IPS DF 6.9 (cell line): ENCODE results near the gene CKS2.

ENCODE experiments used
- DNase-seq: peaks from one replicate; pipeline ENCODE4 v3.0.0-alpha.2; 2013; ENCODE audit warnings: low read depth, low spot score
- H3K27ac ChIP-seq: one replicate; pipeline ENCODE4 v1.5.1; 2013; ENCODE audit warnings: low read length, control low read depth
- H3K27me3 ChIP-seq: 2 replicates; pipeline ENCODE4 v1.6.1; 2013; ENCODE audit warnings: mild to moderate bottlenecking, low read length; ENCODE audit not compliant: control insufficient read depth, insufficient read depth
- H3K36me3 ChIP-seq: 2 replicates; pipeline ENCODE4 v1.6.1; 2013; ENCODE audit warnings: low read length; ENCODE audit not compliant: control insufficient read depth, insufficient read depth
- H3K4me1 ChIP-seq: 2 replicates; pipeline ENCODE4 v1.6.1; 2013; ENCODE audit warnings: low read length; ENCODE audit not compliant: control insufficient read depth, insufficient read depth
- H3K4me3 ChIP-seq: 2 replicates; pipeline ENCODE4 v1.5.1; 2013; ENCODE audit warnings: mild to moderate bottlenecking, low read length
- H3K9me3 ChIP-seq: 2 replicates; pipeline ENCODE4 v1.6.1; 2013; ENCODE audit warnings: low read length, inconsistent platforms; ENCODE audit not compliant: control insufficient read depth, insufficient read depth
- WGBS: extraction: QIAGEN DNeasy Blood & Tissue Kit; methylation state at CpG from one replicate; pipeline ENCODE4 v1.1.7; 2013; ENCODE audit warnings: mixed read lengths, missing lambda C conversion rate; ENCODE audit not compliant: insufficient read length, insufficient coverage; 5-methylcytosine and 5-hydroxymethylcytosine counted together

CKS2 gene

GRCh38 chr9:89347651-89348050 is 36.7 kb downstream of the CKS2 start:
- Histone ChIP-seq H3K4me3 (no peak overlapping the region), H3K4me1 (no peaks in the 10 kb centered on the region), H3K36me3 (peaks cover 54% of the 10 kb centered on the region), H3K9me3 (no peaks in the 10 kb centered on the region), H3K27ac (no peak overlapping the region), H3K27me3 (no peaks in the 10 kb centered on the region)
- no peak for DNase-seq
- WGBS: no CpG with 5 or more reads among the region's 5 CpGs

- no CpG with 5 or more reads among the region's 6 CpGs for WGBS
- peaks cover 60% of the 10 kb centered on the region for H3K36me3 ChIP-seq
- DNase-seq: no peak
- H3K4me1 ChIP-seq: no peaks in the 10 kb centered on the region
- H3K27me3 ChIP-seq: no peaks in the 10 kb centered on the region
- no peak overlapping the region for H3K27ac ChIP-seq
- no peaks in the 10 kb centered on the region for H3K9me3 ChIP-seq
- H3K4me3 ChIP-seq: no peak overlapping the region
These were observed 38.6 kb downstream of the CKS2 start for GRCh38 chr9:89349607-89350006.

- Histone ChIP-seq H3K4me3 (no peak overlapping the region), H3K36me3 (peaks cover 57% of the 10 kb centered on the region)
- WGBS: no CpG with 5 or more reads among the region's 2 CpGs
These were observed 40.1 kb downstream of the CKS2 start for GRCh38 chr9:89350988-89351557.

GRCh38 chr9:89351584-89352300 is 40.7 kb downstream of the CKS2 start:
- Histone ChIP-seq H3K27ac (no peak overlapping the region), H3K27me3 (no peaks in the 10 kb centered on the region)

More at GRCh38 chr9:89350988-89351557, 40.1 kb downstream of the CKS2 start:
- Histone ChIP-seq H3K4me1 (no peaks in the 10 kb centered on the region), H3K27me3 (no peaks in the 10 kb centered on the region), H3K27ac (no peak overlapping the region), H3K9me3 (no peaks in the 10 kb centered on the region)
- no peak for DNase-seq

GRCh38 chr9:89352451-89352850 is 41.5 kb downstream of the CKS2 start:
- Histone ChIP-seq H3K36me3 (peaks cover 58% of the 10 kb centered on the region), H3K27me3 (no peaks in the 10 kb centered on the region), H3K4me1 (no peaks in the 10 kb centered on the region), H3K9me3 (no peaks in the 10 kb centered on the region), H3K4me3 (no peak overlapping the region), H3K27ac (no peak overlapping the region)
- WGBS: no CpG with 5 or more reads among the region's 3 CpGs
- no peak for DNase-seq

More at GRCh38 chr9:89351584-89352300, 40.7 kb downstream of the CKS2 start:
- Histone ChIP-seq H3K9me3 (no peaks in the 10 kb centered on the region), H3K36me3 (peaks cover 53% of the 10 kb centered on the region), H3K4me1 (no peaks in the 10 kb centered on the region), H3K4me3 (no peak overlapping the region)
- no peak for DNase-seq
- no CpG with 5 or more reads among the region's 6 CpGs for WGBS

- no peaks in the 10 kb centered on the region for H3K9me3 ChIP-seq
- no peak overlapping the region for H3K4me3 ChIP-seq
- H3K36me3 ChIP-seq: peaks cover 60% of the 10 kb centered on the region
- no peaks in the 10 kb centered on the region for H3K27me3 ChIP-seq
- DNase-seq: no peak
- no peaks in the 10 kb centered on the region for H3K4me1 ChIP-seq
- H3K27ac ChIP-seq: no peak overlapping the region
- WGBS: no CpG with 5 or more reads among the region's 8 CpGs
These were observed 42.1 kb downstream of the CKS2 start for GRCh38 chr9:89352874-89353649.

GRCh38 chr9:89353989-89354388 is 43.0 kb downstream of the CKS2 start:
- H3K4me1 ChIP-seq: no peaks in the 10 kb centered on the region
- WGBS: no CpG with 5 or more reads among the region's 3 CpGs
- H3K36me3 ChIP-seq: peaks cover 59% of the 10 kb centered on the region
- no peaks in the 10 kb centered on the region for H3K9me3 ChIP-seq
- no peak overlapping the region for H3K27ac ChIP-seq
- no peaks in the 10 kb centered on the region for H3K27me3 ChIP-seq
- no peak for DNase-seq
- H3K4me3 ChIP-seq: no peak overlapping the region

- H3K27ac ChIP-seq: no peak overlapping the region
- H3K4me3 ChIP-seq: no peak overlapping the region
- H3K36me3 ChIP-seq: peaks cover 59% of the 10 kb centered on the region
- no peaks in the 10 kb centered on the region for H3K4me1 ChIP-seq
- H3K27me3 ChIP-seq: no peaks in the 10 kb centered on the region
- WGBS: no CpG with 5 or more reads among the region's 6 CpGs
- H3K9me3 ChIP-seq: no peaks in the 10 kb centered on the region
- DNase-seq: no peak
These were observed 43.5 kb downstream of the CKS2 start for GRCh38 chr9:89354471-89354870.

GRCh38 chr9:89356782-89357181 is 45.8 kb downstream of the CKS2 start:
- Histone ChIP-seq H3K36me3 (peaks cover 49% of the 10 kb centered on the region), H3K4me1 (no peaks in the 10 kb centered on the region), H3K27ac (no peak overlapping the region), H3K9me3 (no peaks in the 10 kb centered on the region), H3K27me3 (no peaks in the 10 kb centered on the region), H3K4me3 (no peak overlapping the region)
- WGBS: no CpG with 5 or more reads among the region's 2 CpGs
- no peak for DNase-seq

- Histone ChIP-seq H3K4me1 (no peaks in the 10 kb centered on the region), H3K36me3 (peaks cover 41% of the 10 kb centered on the region), H3K4me3 (no peak overlapping the region), H3K27ac (no peak overlapping the region), H3K27me3 (no peaks in the 10 kb centered on the region), H3K9me3 (no peaks in the 10 kb centered on the region)
- no CpG with 5 or more reads among the region's 8 CpGs for WGBS
- DNase-seq: no peak
These were observed 46.6 kb downstream of the CKS2 start for GRCh38 chr9:89357331-89358197.
